Right lobe of liver (tissue), 4 donors: ENCODE results near the gene PXYLP1.

Experiments
- CTCF ChIP-seq, 4 donors: fragments of 200-600 bp in 3 of 4; fragments of 450-650 bp in 1 of 4; IDR thresholded peaks; one replicate each; pipeline versions ENCODE4 v1.5.1 to v1.8.0; 2016 to 2022; ENCODE audit warnings: antibody characterized with exemption in 4 of 4, mild to moderate bottlenecking in 2 of 4
- POLR2A ChIP-seq: fragments of 450-650 bp; IDR thresholded peaks from one replicate; pipeline ENCODE4 v1.6.1; 2017; ENCODE audit warnings: antibody characterized with exemption, mild to moderate bottlenecking
- donor health status: DM: no; HTN: no; CAD: no.
- donor health status: DM: no; HTN: no; CAD: no.
- donor health status: DM: no; HTN: yes; CAD: no.

- no peak for TF ChIP-seq POLR2A
- TF ChIP-seq CTCF (IDR thresholded peaks at IDR 0.05) = no peak
Observed at GRCh38 chr3:141218926-141219325, 12.7 kb upstream of the PXYLP1 start.
